Sigmoid colon (tissue), 4 donors: ENCODE measurements around the gene IMPG1.

Experiments
- CTCF ChIP-seq, 4 experiments: fragments of 450-650 bp in 3 of 4; fragments of 200-600 bp in 1 of 4; IDR thresholded peaks; one replicate each; pipeline ENCODE4 v1.5.1; 2016 to 2019; ENCODE audit warnings: antibody characterized with exemption in 4 of 4, mild to moderate bottlenecking in 3 of 4, moderate library complexity in 2 of 4
- EP300 ChIP-seq, 4 donors: sonication (generic); formaldehyde crosslinking; IDR thresholded peaks; one replicate each; pipeline ENCODE4 v1.6.1; 2017; ENCODE audit warnings: antibody characterized with exemption in 4 of 4
- POLR2A ChIP-seq, 2 donors: fragments of 450-650 bp; IDR thresholded peaks; one replicate each; pipeline ENCODE4 v1.6.1; 2016; ENCODE audit warnings: antibody characterized with exemption in 2 of 2, mild to moderate bottlenecking in 2 of 2, moderate library complexity in 2 of 2
- POLR2AphosphoS5 ChIP-seq, 4 donors: sonication (generic); formaldehyde crosslinking; IDR thresholded peaks; one replicate each; pipeline ENCODE4 v1.6.1; 2017; ENCODE audit warnings: antibody characterized with exemption in 4 of 4

- no peak for TF ChIP-seq CTCF (IDR thresholded peaks at IDR 0.05)
- no peak for TF ChIP-seq POLR2A (IDR thresholded peaks at IDR 0.05)
- TF ChIP-seq POLR2AphosphoS5 (IDR thresholded peaks at IDR 0.05), result no peak
- TF ChIP-seq EP300 (IDR thresholded peaks at IDR 0.05), result no peak
Measured at GRCh38 chr6:75986935-75987334, 85.5 kb downstream of the IMPG1 start.
